H9 (cell line): Measurements from ENCODE around the gene KIF18A. TPM values are rescaled to one million over a fixed set of nuclear protein-coding genes. Genes with fewer than 3 reads are reported as not detected.

Experiments
- DNase-seq: peaks from one replicate; pipeline ENCODE4 v3.0.0-alpha.2; 2017
- H2AFZ ChIP-seq: one replicate; pipeline ENCODE4 v1.6.1; 2013; ENCODE audit warnings: mild to moderate bottlenecking, low read length, control low read depth, moderate library complexity
- H2AK5ac ChIP-seq: 2 replicates; pipeline ENCODE4 v1.6.1; 2013; ENCODE audit warnings: low read length, control low read depth, mixed read lengths; ENCODE audit not compliant: insufficient read length
- H2BK120ac ChIP-seq: one replicate; pipeline ENCODE4 v1.6.1; 2013; ENCODE audit warnings: low read depth, mild to moderate bottlenecking, low read length, control low read depth, inconsistent platforms; ENCODE audit not compliant: poor library complexity, severe bottlenecking
- H2BK12ac ChIP-seq: 2 replicates; pipeline ENCODE4 v1.6.1; 2013; ENCODE audit warnings: low read length, control low read depth, mixed read lengths, low read depth; ENCODE audit not compliant: insufficient read length
- H2BK15ac ChIP-seq: 2 replicates; pipeline ENCODE4 v1.6.1; 2013; ENCODE audit warnings: low read depth, low read length, control low read depth
- H2BK20ac ChIP-seq: one replicate; pipeline ENCODE4 v1.6.1; 2013; ENCODE audit warnings: low read depth, mild to moderate bottlenecking, low read length, control low read depth, inconsistent platforms; ENCODE audit not compliant: poor library complexity, severe bottlenecking
- H2BK5ac ChIP-seq: 2 replicates; pipeline ENCODE4 v1.6.1; 2013; ENCODE audit warnings: low read length, control low read depth, mixed read lengths; ENCODE audit not compliant: insufficient read length
- H3K14ac ChIP-seq: 2 replicates; pipeline ENCODE4 v1.6.1; 2013; ENCODE audit warnings: low read length, control low read depth; ENCODE audit not compliant: insufficient read depth
- H3K18ac ChIP-seq: 2 replicates; pipeline ENCODE4 v1.6.1; 2013; ENCODE audit warnings: low read depth, mild to moderate bottlenecking, mixed read lengths, low read length, control low read depth; ENCODE audit not compliant: insufficient read length
- H3K23ac ChIP-seq: 2 replicates; pipeline ENCODE4 v1.6.1; 2013; ENCODE audit warnings: low read length, control low read depth, mixed read lengths, low read depth; ENCODE audit not compliant: insufficient read length
- H3K23me2 ChIP-seq: 2 replicates; pipeline ENCODE4 v1.6.1; 2013; ENCODE audit warnings: low read depth, mild to moderate bottlenecking, mixed read lengths, low read length, control low read depth; ENCODE audit not compliant: insufficient read length, poor library complexity, severe bottlenecking
- H3K27ac ChIP-seq: 2 replicates; pipeline ENCODE4 v1.5.1; 2013; ENCODE audit warnings: low read length, control low read depth, mixed read lengths, low read depth; ENCODE audit not compliant: insufficient read length
- H3K27me3 ChIP-seq: 2 replicates; pipeline ENCODE4 v1.6.1; 2013; ENCODE audit warnings: low read length, control low read depth, inconsistent platforms; ENCODE audit not compliant: insufficient read depth
- H3K4ac ChIP-seq: 2 replicates; pipeline ENCODE4 v1.6.1; 2013; ENCODE audit warnings: low read depth, mild to moderate bottlenecking, control low read depth, inconsistent platforms, low read length, moderate library complexity
- H3K4me1 ChIP-seq: 2 replicates; pipeline ENCODE4 v1.6.1; 2013; ENCODE audit warnings: low read length, control low read depth, inconsistent platforms; ENCODE audit not compliant: insufficient read depth
- H3K4me2 ChIP-seq: 2 replicates; pipeline ENCODE4 v1.6.1; 2013; ENCODE audit warnings: low read length, control low read depth, mixed read lengths; ENCODE audit not compliant: insufficient read length, insufficient read depth
- H3K56ac ChIP-seq: 2 replicates; pipeline ENCODE4 v1.6.1; 2013; ENCODE audit warnings: low read depth, mild to moderate bottlenecking, mixed read lengths, low read length, control low read depth; ENCODE audit not compliant: insufficient read length
- H3K79me1 ChIP-seq: 2 replicates; pipeline ENCODE4 v1.6.1; 2013; ENCODE audit warnings: low read depth, mild to moderate bottlenecking, moderate library complexity, low read length, control low read depth, inconsistent platforms; ENCODE audit not compliant: insufficient read depth, poor library complexity, severe bottlenecking
- H3K79me2 ChIP-seq: 2 replicates; pipeline ENCODE4 v1.6.1; 2013; ENCODE audit warnings: low read length, control low read depth, inconsistent platforms; ENCODE audit not compliant: insufficient read depth
- H3K9ac ChIP-seq: 2 replicates; pipeline ENCODE4 v1.6.1; 2013; ENCODE audit warnings: low read length, control low read depth, mixed read lengths; ENCODE audit not compliant: insufficient read length; ENCODE audit errors: extremely low read depth
- H3K9me3 ChIP-seq: one replicate; pipeline ENCODE4 v1.6.1; 2013; ENCODE audit warnings: low read depth, low read length, inconsistent platforms; ENCODE audit not compliant: control insufficient read depth
- H3T11ph ChIP-seq: one replicate; pipeline ENCODE4 v1.6.1; 2013; ENCODE audit warnings: mild to moderate bottlenecking, low read length, control low read depth, inconsistent platforms
- H4K20me1 ChIP-seq: one replicate; pipeline ENCODE4 v1.6.1; 2013; ENCODE audit not compliant: control insufficient read depth, insufficient read length, insufficient read depth
- H4K5ac ChIP-seq: 2 replicates; pipeline ENCODE4 v1.6.1; 2013; ENCODE audit warnings: low read depth, mild to moderate bottlenecking, mixed read lengths, low read length, control low read depth; ENCODE audit not compliant: insufficient read length
- H4K8ac ChIP-seq: replicated peaks from 2 replicates; pipeline ENCODE4 v1.6.1; 2013; ENCODE audit warnings: low read length, control low read depth, mixed read lengths, low read depth; ENCODE audit not compliant: insufficient read length
- H4K91ac ChIP-seq: 2 replicates; pipeline ENCODE4 v1.6.1; 2013; ENCODE audit warnings: low read depth, mild to moderate bottlenecking, moderate library complexity, mixed read lengths, low read length, control low read depth; ENCODE audit not compliant: insufficient read length
- H3K27ac Mint-ChIP-seq, 3 experiments: 2 replicates in 2 of 3; 3 replicates in 1 of 3; pipeline ENCODE4 v1.8.0; 2020 to 2021; ENCODE audit warnings: mixed read lengths in 3 of 3, mild to moderate bottlenecking in 1 of 3, moderate library complexity in 1 of 3
- H3K27me3 Mint-ChIP-seq: 2 replicates; pipeline ENCODE4 v1.8.0; 2021; ENCODE audit warnings: low read depth, mild to moderate bottlenecking, moderate library complexity, mixed read lengths
- H3K36me3 Mint-ChIP-seq, 3 experiments: 2 replicates in 2 of 3; 3 replicates in 1 of 3; pipeline ENCODE4 v1.8.0; 2020 to 2021; ENCODE audit warnings: low read depth in 3 of 3, mixed read lengths in 3 of 3; ENCODE audit not compliant: insufficient read depth in 1 of 3
- H3K4me1 Mint-ChIP-seq, 2 experiments: 2 replicates each; pipeline ENCODE4 v1.8.0; 2020; ENCODE audit warnings: mixed read lengths in 2 of 2
- H3K4me3 Mint-ChIP-seq, 2 experiments: 2 replicates in 1 of 2; 3 replicates in 1 of 2; pipeline ENCODE4 v1.8.0; 2020 to 2021; ENCODE audit warnings: mild to moderate bottlenecking in 2 of 2, mixed read lengths in 2 of 2, moderate library complexity in 1 of 2
- H3K9me3 Mint-ChIP-seq, 2 experiments: 2 replicates in 1 of 2; 3 replicates in 1 of 2; pipeline ENCODE4 v1.8.0; 2020; ENCODE audit warnings: mild to moderate bottlenecking in 2 of 2, mixed read lengths in 2 of 2, moderate library complexity in 1 of 2
- WGBS: extraction: QIAGEN DNeasy Blood & Tissue Kit; methylation state at CpG from one replicate; pipeline ENCODE4 v1.1.7; 2013; ENCODE audit warnings: missing lambda C conversion rate, low lambda C conversion rate, mixed read lengths; ENCODE audit not compliant: insufficient read length; ENCODE audit errors: extremely low coverage; 5-methylcytosine and 5-hydroxymethylcytosine counted together
- total RNA-seq: library from RNA; stranded (reverse); gene quantifications from 2 replicates; pipeline ENCODE4 v1.2.1, GENCODE V29; 2021
- TF ChIP-seq, protein P1 (sequence below): fragments of 200-600 bp; sonication (generic); conservative IDR thresholded peaks from 3 replicates; pipeline ENCODE4 v1.8.0; 2021; ENCODE audit warnings: antibody characterized with exemption, mild to moderate bottlenecking

Gene KIF18A
- total RNA-seq, 1 experiment from 2014 or later = 25.9 TPM

DNA sequence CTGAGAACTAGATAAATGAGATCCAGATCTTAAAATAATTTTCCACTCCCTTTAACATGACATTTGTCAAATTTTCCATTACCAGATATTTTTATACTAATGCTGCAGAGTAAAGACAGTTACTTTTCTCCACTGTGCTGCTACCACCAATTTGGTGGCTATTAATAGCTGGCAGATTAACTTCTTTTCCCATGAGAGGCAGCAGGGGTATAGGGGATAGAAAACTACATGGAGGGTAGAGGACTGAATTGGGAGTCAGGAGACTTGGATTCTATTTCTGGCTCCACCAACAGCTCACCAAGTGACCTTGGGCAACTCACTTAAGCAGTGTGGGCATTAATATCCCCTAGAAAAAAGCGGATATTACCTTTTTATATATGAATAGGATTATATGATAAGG, 69.2 kb downstream of the KIF18A start:
- Mint-ChIP-seq H3K36me3 (peaks cover 2 to 6% (median 5%) of the 10 kb centered on the region in 3 experiments; a peak in 6 of 7 replicates), H3K4me1 (no peaks in the 10 kb centered on the region; a peak in 2 of 4 replicates), H3K27me3 (no peaks in the 10 kb centered on the region), H3K4me3 (no peak overlapping the region), H3K9me3 (no peaks in the 10 kb centered on the region), H3K27ac (0 out of 7 replicates have a peak overlapping the region, but pooled peaks of 1 of the 3 experiments have one; percentile 15)
- H3K27me3 ChIP-seq = no peaks in the 10 kb centered on the region
- no peak overlapping the region for H4K91ac ChIP-seq
- H3K4me1 ChIP-seq = no peaks in the 10 kb centered on the region
- WGBS = no CpG with 5 or more reads among the region's 1 CpG
- no peak overlapping the region for H2BK12ac ChIP-seq
- no peak overlapping the region for H2BK120ac ChIP-seq
- H4K8ac ChIP-seq = no peak overlapping the region
- H4K20me1 ChIP-seq = no peaks in the 10 kb centered on the region
- no peak overlapping the region for H3K14ac ChIP-seq
- no peak overlapping the region for H4K5ac ChIP-seq
- no peak overlapping the region for H3T11ph ChIP-seq
- H2BK20ac ChIP-seq = no peak overlapping the region
- H3K79me2 ChIP-seq = no peaks in the 10 kb centered on the region
- H3K23me2 ChIP-seq = no peaks in the 10 kb centered on the region
- TF ChIP-seq, protein P1, sequence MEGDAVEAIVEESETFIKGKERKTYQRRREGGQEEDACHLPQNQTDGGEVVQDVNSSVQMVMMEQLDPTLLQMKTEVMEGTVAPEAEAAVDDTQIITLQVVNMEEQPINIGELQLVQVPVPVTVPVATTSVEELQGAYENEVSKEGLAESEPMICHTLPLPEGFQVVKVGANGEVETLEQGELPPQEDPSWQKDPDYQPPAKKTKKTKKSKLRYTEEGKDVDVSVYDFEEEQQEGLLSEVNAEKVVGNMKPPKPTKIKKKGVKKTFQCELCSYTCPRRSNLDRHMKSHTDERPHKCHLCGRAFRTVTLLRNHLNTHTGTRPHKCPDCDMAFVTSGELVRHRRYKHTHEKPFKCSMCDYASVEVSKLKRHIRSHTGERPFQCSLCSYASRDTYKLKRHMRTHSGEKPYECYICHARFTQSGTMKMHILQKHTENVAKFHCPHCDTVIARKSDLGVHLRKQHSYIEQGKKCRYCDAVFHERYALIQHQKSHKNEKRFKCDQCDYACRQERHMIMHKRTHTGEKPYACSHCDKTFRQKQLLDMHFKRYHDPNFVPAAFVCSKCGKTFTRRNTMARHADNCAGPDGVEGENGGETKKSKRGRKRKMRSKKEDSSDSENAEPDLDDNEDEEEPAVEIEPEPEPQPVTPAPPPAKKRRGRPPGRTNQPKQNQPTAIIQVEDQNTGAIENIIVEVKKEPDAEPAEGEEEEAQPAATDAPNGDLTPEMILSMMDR = no peak
- H3K79me1 ChIP-seq = no peaks in the 10 kb centered on the region
- no peak overlapping the region for H2AFZ ChIP-seq
- DNase-seq = no peak
- no peak overlapping the region for H3K23ac ChIP-seq
- H3K4ac ChIP-seq = no peak overlapping the region
- H2BK5ac ChIP-seq = no peak overlapping the region
- no peak overlapping the region for H2BK15ac ChIP-seq
- no peaks in the 10 kb centered on the region for H3K9me3 ChIP-seq
- H3K18ac ChIP-seq = no peak overlapping the region
- H3K27ac ChIP-seq = no peak overlapping the region
- H3K9ac ChIP-seq = no peak overlapping the region
- no peak overlapping the region for H2AK5ac ChIP-seq
- H3K56ac ChIP-seq = no peak overlapping the region
- H3K4me2 ChIP-seq = no peak overlapping the region
